CD4-positive, alpha-beta T cell (primary cell): ENCODE data around the gene ADAMTSL1. TPM values are rescaled to one million over a fixed set of nuclear protein-coding genes. Genes with fewer than 3 reads are reported as not detected.

Experiments used
- ATAC-seq: fragments of 200-7000 bp; cut with Tn5 transposase; one replicate; pipeline ENCODE4 v1.10.0; 2022; ENCODE audit warnings: mild to moderate bottlenecking; ENCODE audit not compliant: poor library complexity
- CTCF ChIA-PET: fragments of 350-600 bp; sonication (Branson Sonifier 250); formaldehyde crosslinking; loops from one replicate; lab custom pipeline; 2021; ENCODE audit warnings: antibody characterized with exemption, inconsistent platforms; lab: Charles Lee
- POLR2A ChIA-PET: fragments of 350-600 bp; sonication (Branson Sonifier 250); formaldehyde crosslinking; loops from one replicate; lab custom pipeline; 2021; ENCODE audit warnings: antibody characterized with exemption, inconsistent platforms; lab: Charles Lee
- DNase-seq, 14 experiments: peaks; one replicate each; pipeline ENCODE4 v3.0.0-alpha.2; 2013 to 2020; ENCODE audit warnings: mixed read lengths in 2 of 14
- H3K27ac ChIP-seq, 2 donors: one replicate each; pipeline versions ENCODE4 v1.5.1 to v1.7.0; 2013; ENCODE audit warnings: low read length in 2 of 2, low read depth in 1 of 2, mild to moderate bottlenecking in 1 of 2
- H3K27me3 ChIP-seq, 2 experiments: 1 replicate in 1 of 2; 2 replicates in 1 of 2; pipeline versions ENCODE4 v1.6.1 to v1.7.0; 2013; ENCODE audit warnings: low read length in 2 of 2, control low read depth in 1 of 2, mild to moderate bottlenecking in 1 of 2, moderate library complexity in 1 of 2; ENCODE audit not compliant: insufficient read depth in 2 of 2, control insufficient read depth in 1 of 2
- H3K36me3 ChIP-seq: one replicate; pipeline ENCODE4 v1.6.1; 2013; ENCODE audit warnings: low read length, control low read depth; ENCODE audit not compliant: insufficient read depth
- H3K4me1 ChIP-seq: one replicate; pipeline ENCODE4 v1.6.1; 2013; ENCODE audit warnings: low read length, control low read depth; ENCODE audit not compliant: insufficient read depth
- H3K4me3 ChIP-seq: one replicate; pipeline ENCODE4 v1.5.1; 2013; ENCODE audit warnings: mild to moderate bottlenecking, low read length, moderate library complexity
- H3K9me3 ChIP-seq, 2 experiments: 1 replicate in 1 of 2; 2 replicates in 1 of 2; pipeline versions ENCODE4 v1.6.1 to v1.7.0; 2013; ENCODE audit warnings: low read length in 2 of 2, mild to moderate bottlenecking in 2 of 2, control low read depth in 1 of 2, moderate library complexity in 1 of 2; ENCODE audit not compliant: control insufficient read depth in 1 of 2, insufficient read depth in 1 of 2
- H3K27ac Mint-ChIP-seq: one replicate; pipeline ENCODE4 v1.8.0; 2020; ENCODE audit warnings: mixed read lengths
- H3K27me3 Mint-ChIP-seq: one replicate; pipeline ENCODE4 v1.8.0; 2021; ENCODE audit warnings: mixed read lengths
- H3K36me3 Mint-ChIP-seq: one replicate; pipeline ENCODE4 v1.8.0; 2021; ENCODE audit warnings: low read depth, mixed read lengths
- H3K4me1 Mint-ChIP-seq: one replicate; pipeline ENCODE4 v1.8.0; 2021; ENCODE audit warnings: low read depth, mixed read lengths
- H3K4me3 Mint-ChIP-seq: one replicate; pipeline ENCODE4 v1.8.0; 2020; ENCODE audit warnings: mild to moderate bottlenecking, mixed read lengths
- H3K9me3 Mint-ChIP-seq: one replicate; pipeline ENCODE4 v1.8.0; 2020; ENCODE audit warnings: mixed read lengths
- CTCF ChIP-seq: fragments of 200-600 bp; IDR thresholded peaks from one replicate; pipeline ENCODE4 v1.8.0; 2022; ENCODE audit warnings: antibody characterized with exemption, mild to moderate bottlenecking
- intact Hi-C, 2 experiments: fragments of 100-400 bp; cut with DNase I in 1 of 2; cut with micrococcal nuclease in 1 of 2; formaldehyde crosslinking; loops; one replicate each; pipeline versions ENCODE4 v1.15.1 to v1.9.0; 2023 to 2025; cut with DNase I, micrococcal nuclease
- total RNA-seq, 174 experiments: library from RNA in 2 of 174; stranded (reverse) in 2 of 174; gene quantifications; one replicate each; pipeline ENCODE4 v1.2.3 and lab custom pipeline; 2021 to 2026

ADAMTSL1 gene
- total RNA-seq, 2 experiments from 2014 or later = not detected

DNA sequence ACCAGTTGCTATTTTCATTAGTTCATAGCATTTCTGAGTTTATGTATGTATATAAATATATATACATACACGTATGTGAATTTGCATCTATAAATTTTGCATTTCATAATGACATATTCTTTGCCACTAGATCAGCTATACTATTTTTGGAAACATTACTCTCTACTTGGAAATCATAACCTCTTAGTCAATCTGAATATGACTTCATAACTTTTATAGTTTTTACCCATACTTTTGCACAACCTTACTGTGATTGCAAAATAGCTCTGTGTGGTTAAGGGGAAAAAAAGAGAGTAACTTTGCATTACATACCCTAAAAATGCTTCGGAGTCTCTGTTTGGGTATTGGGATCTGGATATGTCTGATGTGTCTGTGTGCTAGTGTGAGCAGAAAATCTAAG lies 44.9 kb upstream of the ADAMTSL1 start:
- H3K4me3 Mint-ChIP-seq = no peak overlapping the region
- DNase-seq = no peak
- Histone ChIP-seq H3K36me3 (no peaks in the 10 kb centered on the region), H3K27ac (no peak overlapping the region), H3K9me3 (no peaks in the 10 kb centered on the region), H3K4me1 (no peaks in the 10 kb centered on the region), H3K4me3 (no peak overlapping the region), H3K27me3 (no peaks in the 10 kb centered on the region)
- H3K27ac Mint-ChIP-seq = no peak overlapping the region
- no peak for TF ChIP-seq CTCF
- peaks cover 4% of the 10 kb centered on the region for H3K27me3 Mint-ChIP-seq
- H3K9me3 Mint-ChIP-seq = no peaks in the 10 kb centered on the region
- intact Hi-C loops = loop anchor here in 1 of 2 experiments (10.0 kb wide), 1 partner anchor 64 kb away; no protein-coding TSS in a partner anchor
- POLR2A ChIA-PET = no interaction called here
- no peaks in the 10 kb centered on the region for H3K36me3 Mint-ChIP-seq
- CTCF ChIA-PET = no interaction called here
- no peaks in the 10 kb centered on the region for H3K4me1 Mint-ChIP-seq
- ATAC-seq = no peak

- no peaks in the 10 kb centered on the region for H3K4me1 Mint-ChIP-seq
- ATAC-seq = no peak
- Histone ChIP-seq H3K27me3 (peaks cover 0 to 14% of the 10 kb centered on the region in 2 experiments), H3K36me3 (no peaks in the 10 kb centered on the region), H3K27ac (no peak overlapping the region), H3K4me1 (no peaks in the 10 kb centered on the region), H3K4me3 (no peak overlapping the region), H3K9me3 (peaks cover 0 to 4% of the 10 kb centered on the region in 2 experiments)
- no peak overlapping the region for H3K27ac Mint-ChIP-seq
- H3K27me3 Mint-ChIP-seq = peaks cover 35% of the 10 kb centered on the region
- no peak overlapping the region for H3K4me3 Mint-ChIP-seq
- POLR2A ChIA-PET = no interaction called here
- no peak for DNase-seq
- H3K36me3 Mint-ChIP-seq = no peaks in the 10 kb centered on the region
- CTCF ChIA-PET = interaction anchor here (1.1 kb wide), 1 partner anchor 10 kb away, joined by 3 read pairs; no protein-coding TSS in a partner anchor
- H3K9me3 Mint-ChIP-seq = no peaks in the 10 kb centered on the region
- intact Hi-C loops = no loop called here
- no peak for TF ChIP-seq CTCF
Observed at GRCh38 chr9:18433620-18434019, 40.3 kb upstream of the ADAMTSL1 start.

DNA sequence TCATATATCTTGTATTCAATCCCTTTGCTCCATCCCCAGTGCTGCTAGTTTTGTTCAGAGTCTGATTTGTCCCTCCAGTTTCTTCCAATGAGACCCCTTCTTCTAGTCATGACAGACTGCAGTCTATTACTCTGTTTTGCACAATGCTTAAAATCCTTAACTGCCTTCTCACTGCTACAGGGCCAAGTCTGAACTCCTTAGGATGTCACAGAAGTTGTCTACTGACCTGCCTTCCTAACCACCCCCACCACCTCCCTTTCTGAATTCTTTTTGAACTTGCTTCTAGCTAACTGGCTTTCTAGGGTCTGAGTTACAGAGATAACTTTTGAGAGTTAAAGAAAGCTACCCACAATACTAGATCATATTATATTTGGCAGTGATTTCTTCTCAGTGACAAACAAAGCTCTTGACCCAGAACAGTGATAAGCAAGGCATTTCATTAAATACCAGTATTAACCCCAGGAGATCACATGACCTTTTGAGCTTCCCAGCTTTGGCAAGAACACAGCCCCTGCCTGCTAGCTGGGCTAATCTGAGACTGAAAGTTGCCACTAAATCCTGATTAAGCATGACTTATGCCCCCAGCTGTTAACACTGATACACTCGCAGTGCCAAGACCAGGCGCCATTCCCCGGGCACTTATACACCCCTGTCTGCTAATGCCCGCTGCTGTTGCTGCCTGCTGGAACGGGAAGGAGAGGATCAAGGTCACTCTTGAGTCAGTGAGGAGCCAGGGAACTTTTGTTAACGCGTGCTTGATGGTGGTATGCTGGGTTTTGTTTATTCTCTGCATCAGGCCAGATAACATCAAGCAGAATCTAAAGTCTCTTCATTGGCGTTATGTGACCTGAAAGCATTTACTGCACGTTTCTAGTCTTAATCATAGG lies 36.4 kb upstream of the ADAMTSL1 start:
- H3K36me3 ChIP-seq = no peaks in the 10 kb centered on the region
- CTCF ChIA-PET = no interaction called here
- no peaks in the 10 kb centered on the region for H3K4me1 ChIP-seq
- H3K27ac ChIP-seq = no peak overlapping the region
- H3K4me3 ChIP-seq = no peak overlapping the region
- POLR2A ChIA-PET = no interaction called here
- intact Hi-C loops = no loop called here
- DNase-seq (no peak), ATAC-seq (no peak)
- H3K9me3 ChIP-seq = peaks cover 0 to 6% of the 10 kb centered on the region in 2 experiments
- H3K4me3 Mint-ChIP-seq = no peak overlapping the region
- no peaks in the 10 kb centered on the region for H3K36me3 Mint-ChIP-seq
- no peaks in the 10 kb centered on the region for H3K9me3 Mint-ChIP-seq
- no peak overlapping the region for H3K27ac Mint-ChIP-seq
- peaks cover 39% of the 10 kb centered on the region for H3K27me3 Mint-ChIP-seq
- no peaks in the 10 kb centered on the region for H3K4me1 Mint-ChIP-seq
- no peak for TF ChIP-seq CTCF
- peaks cover 0 to 16% of the 10 kb centered on the region in 2 experiments for H3K27me3 ChIP-seq
